ENCODE measurements around the gene BICC1.
A peak's percentile ranks its signal among the peaks of the same experiment; 100 is the strongest.

The BICC1 gene

DNA sequence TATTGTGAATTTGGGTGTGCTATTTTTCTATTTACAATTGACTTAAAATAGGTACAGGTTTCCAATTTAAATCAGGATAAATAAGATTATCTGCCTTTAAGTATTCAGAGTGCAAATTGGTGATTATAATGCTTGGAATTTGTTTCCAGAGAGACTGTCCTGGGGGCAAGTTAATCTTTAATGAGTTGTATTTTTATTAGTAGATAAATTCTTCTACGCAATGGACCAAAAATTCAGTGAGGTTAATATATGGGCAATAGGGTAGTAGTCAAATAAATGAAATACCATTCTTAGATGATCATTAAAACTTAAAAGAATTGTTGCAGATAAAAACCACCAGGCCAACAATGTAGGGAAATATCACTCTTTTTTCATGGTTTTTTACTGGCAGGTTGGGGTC lies 3.4 kb downstream of the BICC1 start:
- H3K27me3 ChIP-seq (ENCODE audit: insufficient read depth, poor library complexity, severe bottlenecking): no peaks in the 10 kb centered on the region
- H3K36me3 ChIP-seq (ENCODE audit: low read depth): no peaks in the 10 kb centered on the region
- no peak for ATAC-seq (ENCODE audit: low read depth)
- no peaks in the 10 kb centered on the region for H3K9me3 ChIP-seq (ENCODE audit: severe bottlenecking)
- TF ChIP-seq, protein P1, sequence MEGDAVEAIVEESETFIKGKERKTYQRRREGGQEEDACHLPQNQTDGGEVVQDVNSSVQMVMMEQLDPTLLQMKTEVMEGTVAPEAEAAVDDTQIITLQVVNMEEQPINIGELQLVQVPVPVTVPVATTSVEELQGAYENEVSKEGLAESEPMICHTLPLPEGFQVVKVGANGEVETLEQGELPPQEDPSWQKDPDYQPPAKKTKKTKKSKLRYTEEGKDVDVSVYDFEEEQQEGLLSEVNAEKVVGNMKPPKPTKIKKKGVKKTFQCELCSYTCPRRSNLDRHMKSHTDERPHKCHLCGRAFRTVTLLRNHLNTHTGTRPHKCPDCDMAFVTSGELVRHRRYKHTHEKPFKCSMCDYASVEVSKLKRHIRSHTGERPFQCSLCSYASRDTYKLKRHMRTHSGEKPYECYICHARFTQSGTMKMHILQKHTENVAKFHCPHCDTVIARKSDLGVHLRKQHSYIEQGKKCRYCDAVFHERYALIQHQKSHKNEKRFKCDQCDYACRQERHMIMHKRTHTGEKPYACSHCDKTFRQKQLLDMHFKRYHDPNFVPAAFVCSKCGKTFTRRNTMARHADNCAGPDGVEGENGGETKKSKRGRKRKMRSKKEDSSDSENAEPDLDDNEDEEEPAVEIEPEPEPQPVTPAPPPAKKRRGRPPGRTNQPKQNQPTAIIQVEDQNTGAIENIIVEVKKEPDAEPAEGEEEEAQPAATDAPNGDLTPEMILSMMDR (IDR thresholded peaks at IDR 0.05; ENCODE audit: poor library complexity, severe bottlenecking): no peak
- H3K4me3 ChIP-seq (ENCODE audit: severe bottlenecking): no peak overlapping the region
- no peak for DNase-seq (ENCODE audit: low spot score)
- H3K4me1 ChIP-seq (ENCODE audit: insufficient read depth, poor library complexity, severe bottlenecking): peaks cover 22% of the 10 kb centered on the region
- H3K27ac ChIP-seq (ENCODE audit: poor library complexity, severe bottlenecking): peak overlapping the region; percentile 75

DNA sequence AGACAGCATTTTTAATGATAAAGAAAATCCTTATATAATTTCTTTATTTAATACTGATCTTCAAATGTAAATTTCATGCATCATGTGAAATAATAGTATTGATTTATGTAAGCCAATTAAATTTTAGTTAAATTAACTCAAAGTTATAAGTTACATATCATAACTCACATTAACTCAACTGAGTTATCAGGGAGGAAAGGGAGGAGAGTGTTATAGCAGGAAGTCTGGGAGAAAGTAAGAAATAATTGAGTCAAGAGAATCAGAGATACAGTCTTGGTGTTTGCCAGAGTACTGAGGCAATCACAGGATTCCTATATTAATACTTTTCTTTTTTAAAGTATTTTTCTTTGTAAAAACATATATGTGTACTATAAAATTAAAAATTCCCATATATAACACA lies 4.0 kb downstream of the BICC1 start:
- ATAC-seq (ENCODE audit: low read depth) (no peak), DNase-seq (ENCODE audit: low spot score) (no peak)
- TF ChIP-seq, protein P1 (IDR thresholded peaks at IDR 0.05; ENCODE audit: poor library complexity, severe bottlenecking): no peak
- Histone ChIP-seq H3K27ac (ENCODE audit: poor library complexity, severe bottlenecking) (peak overlapping the region; percentile 75), H3K36me3 (ENCODE audit: low read depth) (no peaks in the 10 kb centered on the region), H3K4me1 (ENCODE audit: insufficient read depth, poor library complexity, severe bottlenecking) (peaks cover 22% of the 10 kb centered on the region), H3K9me3 (ENCODE audit: severe bottlenecking) (no peaks in the 10 kb centered on the region), H3K4me3 (ENCODE audit: severe bottlenecking) (no peak overlapping the region), H3K27me3 (ENCODE audit: insufficient read depth, poor library complexity, severe bottlenecking) (no peaks in the 10 kb centered on the region)

DNA sequence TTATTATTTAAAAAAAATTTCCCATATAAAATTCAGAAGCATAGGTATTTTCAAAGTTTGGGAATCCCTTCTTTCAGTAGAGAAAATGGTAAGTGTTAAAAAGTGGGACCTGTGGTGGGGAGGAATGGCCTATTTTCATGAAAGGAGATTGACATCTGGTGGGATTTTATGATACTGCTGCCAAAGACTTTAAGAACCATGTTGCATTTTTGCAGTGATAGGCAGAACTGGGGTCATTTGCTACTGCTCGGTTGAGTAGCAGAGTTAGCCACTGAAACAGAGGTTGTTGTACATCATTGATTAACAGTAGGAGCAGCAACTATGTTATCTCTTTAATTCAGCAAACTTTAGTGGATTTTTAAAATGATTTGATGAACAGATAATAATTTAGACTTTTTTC lies 4.4 kb downstream of the BICC1 start:
- TF ChIP-seq, protein P1 (IDR thresholded peaks at IDR 0.05; ENCODE audit: poor library complexity, severe bottlenecking): no peak

DNA sequence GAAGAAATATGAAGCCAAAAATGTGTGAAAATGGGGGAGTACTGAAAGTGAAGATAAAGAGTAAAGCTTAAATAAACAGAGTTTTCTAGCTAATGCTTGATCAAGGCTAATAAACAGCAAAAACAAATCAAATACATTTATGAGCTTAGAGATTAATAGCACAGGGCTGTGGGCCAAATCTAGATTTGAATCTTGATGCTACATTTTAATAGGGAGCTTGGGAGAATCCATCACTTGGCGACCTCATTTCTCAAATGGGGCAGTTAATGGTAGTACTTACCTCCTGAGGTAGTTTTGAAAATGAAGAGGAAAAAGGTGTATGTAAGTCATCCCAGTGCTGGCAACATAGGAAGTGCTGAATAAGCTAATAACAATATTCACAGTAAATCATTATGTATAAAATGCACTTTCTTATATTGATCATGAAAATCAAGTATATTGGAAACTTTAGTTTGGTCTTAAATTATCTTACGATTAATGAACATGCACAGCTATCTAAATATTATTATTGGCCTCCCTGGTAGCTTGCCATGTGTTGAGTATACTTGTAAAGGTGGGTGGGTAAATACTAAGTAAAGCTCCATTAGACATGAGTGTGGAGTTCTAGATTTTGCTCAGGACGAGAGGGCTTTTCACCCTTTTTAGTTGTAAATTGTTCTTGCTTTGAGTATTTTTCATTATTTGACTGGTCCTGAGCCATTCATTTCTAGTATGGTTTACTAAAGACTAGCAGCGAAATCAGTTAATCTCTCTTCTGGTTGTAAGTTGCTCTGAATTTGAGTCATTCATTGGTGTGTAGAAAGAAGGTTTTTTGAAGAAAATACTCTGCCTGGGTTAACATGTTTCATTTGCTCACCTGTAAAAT lies 5.1 kb downstream of the BICC1 start:
- Histone ChIP-seq H3K4me1 (ENCODE audit: insufficient read depth, poor library complexity, severe bottlenecking) (peaks cover 22% of the 10 kb centered on the region), H3K9me3 (ENCODE audit: severe bottlenecking) (no peaks in the 10 kb centered on the region), H3K27me3 (ENCODE audit: insufficient read depth, poor library complexity, severe bottlenecking) (no peaks in the 10 kb centered on the region), H3K36me3 (ENCODE audit: low read depth) (no peaks in the 10 kb centered on the region), H3K4me3 (ENCODE audit: severe bottlenecking) (no peak overlapping the region), H3K27ac (ENCODE audit: poor library complexity, severe bottlenecking) (no peak overlapping the region)
- ATAC-seq (ENCODE audit: low read depth) (no peak), DNase-seq (ENCODE audit: low spot score) (no peak)
- TF ChIP-seq, protein P1 (IDR thresholded peaks at IDR 0.05; ENCODE audit: poor library complexity, severe bottlenecking): no peak

More for the DNA sequence above, 4.4 kb downstream of the BICC1 start:
- Histone ChIP-seq H3K27me3 (ENCODE audit: insufficient read depth, poor library complexity, severe bottlenecking) (no peaks in the 10 kb centered on the region), H3K9me3 (ENCODE audit: severe bottlenecking) (no peaks in the 10 kb centered on the region), H3K27ac (ENCODE audit: poor library complexity, severe bottlenecking) (peak overlapping the region; percentile 75), H3K36me3 (ENCODE audit: low read depth) (no peaks in the 10 kb centered on the region), H3K4me1 (ENCODE audit: insufficient read depth, poor library complexity, severe bottlenecking) (peaks cover 22% of the 10 kb centered on the region), H3K4me3 (ENCODE audit: severe bottlenecking) (no peak overlapping the region)
- DNase-seq (ENCODE audit: low spot score): no peak
- no peak for ATAC-seq (ENCODE audit: low read depth)

DNA sequence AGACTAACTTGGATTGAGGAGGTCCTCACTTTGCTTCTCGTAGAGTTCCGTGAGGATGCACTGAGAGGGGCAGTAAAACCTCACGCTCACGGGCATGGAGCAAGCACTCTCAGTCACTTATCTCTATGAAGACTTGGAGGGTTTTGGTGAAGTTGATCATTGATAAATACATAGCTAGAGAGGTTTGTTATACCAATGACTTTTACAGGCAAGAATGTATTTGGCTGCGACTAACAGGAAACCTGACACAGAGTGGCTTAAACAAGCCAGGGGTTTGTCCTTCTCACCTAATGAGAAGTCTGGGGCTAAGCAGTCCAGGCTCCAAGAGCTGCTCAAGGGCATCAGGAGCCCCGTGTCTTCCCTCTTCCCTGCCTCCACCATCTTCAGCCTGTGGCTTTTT lies 6.1 kb downstream of the BICC1 start:
- Histone ChIP-seq H3K4me3 (ENCODE audit: severe bottlenecking) (no peak overlapping the region), H3K36me3 (ENCODE audit: low read depth) (no peaks in the 10 kb centered on the region), H3K27me3 (ENCODE audit: insufficient read depth, poor library complexity, severe bottlenecking) (no peaks in the 10 kb centered on the region), H3K27ac (ENCODE audit: poor library complexity, severe bottlenecking) (no peak overlapping the region), H3K9me3 (ENCODE audit: severe bottlenecking) (no peaks in the 10 kb centered on the region), H3K4me1 (ENCODE audit: insufficient read depth, poor library complexity, severe bottlenecking) (peaks cover 22% of the 10 kb centered on the region)
- no peak for DNase-seq (ENCODE audit: low spot score)
- TF ChIP-seq, protein P1 (IDR thresholded peaks at IDR 0.05; ENCODE audit: poor library complexity, severe bottlenecking): no peak
- peak; percentile 55 for ATAC-seq (ENCODE audit: low read depth)
